Nucleus accumbens (tissue), 56 donors: ENCODE results near the gene KRTAP4-2.
"Not testable (repeated sequence)": the region's sequence is repeated elsewhere in the genome, so short reads cannot be mapped to it uniquely, and the experiment has no call there.

Source experiments
- DNase-seq, 56 donors: peaks; one replicate each; lab custom pipeline; 2025; lab: John Stamatoyannopoulos, UW

The KRTAP4-2 gene

DNA sequence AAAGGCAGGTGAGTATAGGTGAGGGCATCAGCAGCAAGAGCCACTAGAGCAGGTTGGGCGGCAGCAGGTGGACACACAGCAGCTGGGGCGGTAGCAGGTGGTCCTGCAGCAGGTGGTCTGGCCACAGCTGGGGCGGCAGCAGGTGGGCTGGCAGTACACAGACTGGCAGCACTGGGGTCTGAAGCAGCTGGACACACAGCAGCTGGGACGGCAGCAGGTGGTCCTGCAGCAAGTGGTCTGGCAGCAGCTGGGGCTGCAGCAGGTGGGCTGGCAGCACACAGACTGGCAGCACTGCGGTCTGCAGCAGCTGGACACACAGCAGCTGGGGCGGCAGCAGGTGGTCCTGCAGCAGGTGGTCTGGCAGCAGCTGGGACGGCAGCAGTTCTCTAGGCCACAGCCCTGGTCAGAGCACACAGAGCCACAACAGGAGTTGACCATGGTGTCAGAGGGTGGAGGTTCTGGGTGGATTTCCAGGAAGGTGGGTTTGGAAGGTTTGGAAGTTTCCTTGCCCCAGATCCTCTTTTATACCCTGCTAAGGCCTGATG lies at the start of gene KRTAP4-2:
TSS of gene KRTAP4-2 (minus strand) at position 495 of the 545 bp plus-strand sequence. CDS start at position 438, 57 bp downstream.
- no peak for DNase-seq

DNA sequence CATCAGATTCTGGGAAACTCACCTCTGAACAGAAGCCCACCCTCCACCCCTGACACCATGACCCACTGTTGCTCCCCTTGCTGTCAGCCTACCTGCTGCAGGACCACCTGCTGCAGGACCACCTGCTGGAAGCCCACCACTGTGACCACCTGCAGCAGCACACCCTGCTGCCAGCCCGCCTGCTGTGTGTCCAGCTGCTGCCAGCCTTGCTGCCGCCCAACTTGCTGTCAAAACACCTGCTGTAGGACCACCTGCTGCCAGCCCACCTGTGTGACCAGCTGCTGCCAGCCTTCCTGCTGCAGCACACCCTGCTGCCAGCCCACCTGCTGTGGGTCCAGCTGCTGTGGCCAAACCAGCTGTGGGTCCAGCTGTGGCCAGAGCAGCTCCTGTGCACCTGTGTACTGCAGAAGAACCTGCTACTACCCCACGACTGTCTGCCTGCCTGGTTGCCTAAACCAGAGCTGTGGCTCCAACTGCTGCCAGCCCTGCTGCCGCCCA lies 48.6 kb upstream of the KRTAP4-2 start, which contains the start of gene KRTAP9-2:
TSS of gene KRTAP9-2 (plus strand) at position 51 of the 498 bp plus-strand sequence. CDS start at position 58, 7 bp downstream.
- not testable (repeated sequence) for DNase-seq

DNA sequence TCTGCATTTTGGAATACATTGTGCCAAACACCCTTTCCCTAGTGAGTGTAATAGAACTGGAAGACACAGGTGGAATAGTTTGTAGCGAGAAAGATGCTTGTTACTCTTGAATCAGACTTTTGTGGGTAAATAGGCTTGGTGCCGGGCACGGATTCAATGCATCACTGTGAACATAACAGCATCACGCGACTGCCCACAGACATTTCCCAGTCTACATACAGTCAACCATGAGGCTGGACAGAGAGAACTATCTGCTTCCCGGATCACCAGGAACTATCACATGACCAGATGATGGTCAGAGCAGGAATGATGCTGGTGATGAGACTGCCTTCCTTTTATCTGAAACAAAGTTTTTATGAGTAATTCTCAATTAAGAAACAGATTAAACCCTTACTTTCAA lies 48.0 kb upstream of the KRTAP4-2 start:
- no peak for DNase-seq

DNA sequence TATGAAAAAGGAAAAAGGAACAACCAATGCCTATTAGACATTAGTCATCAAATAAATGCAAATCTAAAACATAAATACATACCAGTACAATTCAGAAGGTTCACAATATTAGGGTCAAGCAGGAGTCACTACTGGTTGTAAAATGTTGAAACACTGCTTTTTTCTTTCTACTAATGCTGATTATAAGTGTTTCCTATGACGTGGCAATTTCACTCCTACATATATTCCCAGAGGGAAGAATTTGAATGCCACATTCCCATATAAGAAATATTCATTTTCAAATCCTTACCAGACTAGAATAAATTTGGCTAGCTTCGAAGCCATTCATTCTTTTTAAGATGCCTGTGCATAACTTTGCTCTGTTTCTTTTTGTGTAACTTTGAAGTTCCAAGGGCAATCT lies 45.8 kb upstream of the KRTAP4-2 start:
- no peak for DNase-seq

DNA sequence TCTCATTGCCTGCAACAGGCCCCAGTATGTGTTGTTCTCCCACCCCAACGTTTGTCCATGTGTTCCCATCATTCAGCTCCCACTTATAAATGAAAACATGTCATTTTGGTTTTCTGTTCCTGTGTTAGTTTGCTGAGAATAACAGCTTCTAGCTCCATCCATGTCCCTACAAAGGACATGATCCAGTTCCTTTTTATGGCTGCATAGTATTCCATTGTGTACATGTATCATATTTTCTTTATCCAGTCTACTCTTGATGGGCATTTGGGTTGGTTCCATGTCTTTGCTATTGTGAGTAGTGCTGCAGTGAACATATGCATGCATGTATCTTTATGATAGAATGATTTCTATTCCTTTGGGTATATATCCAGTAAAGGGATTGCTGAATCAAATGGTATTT lies 37.7 kb upstream of the KRTAP4-2 start:
- no peak for DNase-seq

DNA sequence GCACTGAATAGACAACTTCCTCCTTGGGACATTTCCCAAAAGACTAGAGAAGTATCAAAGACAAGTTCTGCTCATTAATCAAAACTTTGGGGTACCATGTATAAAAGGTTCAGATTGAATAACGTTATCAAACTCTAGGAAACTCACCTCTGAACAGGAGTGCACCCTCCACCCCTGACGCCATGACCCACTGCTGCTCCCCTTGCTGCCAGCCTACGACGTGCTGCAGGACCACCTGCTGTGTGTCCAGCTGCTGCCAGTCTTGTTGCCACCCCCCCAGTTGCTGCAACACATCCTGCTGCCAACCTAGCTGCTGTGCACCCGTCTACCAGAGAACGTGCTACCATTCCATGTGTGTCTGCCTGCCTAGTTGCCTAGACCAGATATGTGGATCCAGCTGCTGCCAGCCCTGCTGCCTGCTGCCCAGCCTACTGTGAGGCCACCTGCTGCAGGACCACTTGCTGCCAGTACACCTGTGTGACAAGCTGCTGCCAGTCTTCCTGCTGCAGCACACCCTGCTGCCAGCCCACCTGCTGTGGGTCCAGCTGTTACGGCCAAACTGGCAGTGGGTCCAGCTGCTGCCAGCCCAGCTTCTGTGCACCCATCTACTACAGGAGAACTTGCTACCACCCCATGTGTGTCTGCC lies 34.6 kb upstream of the KRTAP4-2 start:
- DNase-seq = no peak

DNA sequence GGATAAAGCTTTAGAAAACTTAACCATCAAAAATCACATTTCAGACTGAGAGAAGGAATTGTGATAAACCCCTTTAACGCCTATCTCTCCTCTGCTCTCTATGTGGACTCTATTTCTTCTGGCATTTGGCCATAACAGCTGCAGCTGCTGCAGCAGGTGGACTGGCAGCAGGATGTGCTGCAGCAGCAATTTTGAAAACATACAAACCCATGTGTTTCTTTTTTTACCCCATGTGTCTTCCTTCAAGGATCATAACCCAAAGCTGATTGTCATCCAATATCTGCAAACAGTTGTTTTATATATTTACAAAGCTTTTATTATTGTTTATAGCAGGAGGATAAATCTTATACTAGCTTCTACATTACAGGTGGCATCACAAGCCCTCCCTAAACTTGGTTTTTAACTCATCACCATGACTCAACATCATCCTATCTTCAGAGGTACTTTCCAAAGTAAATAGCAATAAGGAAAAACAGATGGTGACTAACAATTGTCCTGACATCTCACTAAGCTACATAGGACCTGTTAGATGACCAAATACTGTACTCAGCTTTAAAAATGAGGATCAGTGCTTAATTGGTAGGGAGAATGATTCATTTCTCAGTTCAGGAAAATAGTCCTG lies 33.9 kb upstream of the KRTAP4-2 start:
- no peak for DNase-seq

DNA sequence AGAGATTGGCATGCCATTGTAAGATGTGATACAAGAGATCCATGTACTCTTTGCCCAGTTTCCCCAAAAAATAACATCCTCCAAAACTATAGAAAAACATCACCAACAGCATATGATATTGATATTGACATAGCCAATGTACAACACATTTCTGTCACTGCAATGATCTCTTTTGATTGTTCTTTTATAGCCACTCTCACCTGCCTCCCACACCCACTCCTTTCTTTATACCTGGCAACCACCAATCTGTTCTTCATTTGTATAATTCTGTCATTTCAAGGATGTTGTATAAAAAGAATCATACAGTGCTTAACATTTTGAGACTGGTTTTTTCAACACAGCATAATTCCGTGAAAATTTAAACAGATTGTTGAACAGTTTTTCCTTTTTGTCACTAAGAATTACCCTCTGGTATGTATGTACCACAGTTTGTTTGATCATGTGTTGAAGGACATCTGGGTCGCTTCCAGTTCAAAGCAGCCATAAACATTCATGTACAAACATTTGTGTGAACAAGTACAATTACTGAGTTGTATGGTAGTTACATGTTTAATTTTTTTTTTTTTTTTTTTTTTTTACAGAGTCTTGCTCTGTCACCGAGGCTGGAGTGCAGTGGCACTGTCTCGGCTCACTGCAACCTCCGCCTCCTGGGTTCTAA lies 21.5 kb upstream of the KRTAP4-2 start:
- DNase-seq = no peak

DNA sequence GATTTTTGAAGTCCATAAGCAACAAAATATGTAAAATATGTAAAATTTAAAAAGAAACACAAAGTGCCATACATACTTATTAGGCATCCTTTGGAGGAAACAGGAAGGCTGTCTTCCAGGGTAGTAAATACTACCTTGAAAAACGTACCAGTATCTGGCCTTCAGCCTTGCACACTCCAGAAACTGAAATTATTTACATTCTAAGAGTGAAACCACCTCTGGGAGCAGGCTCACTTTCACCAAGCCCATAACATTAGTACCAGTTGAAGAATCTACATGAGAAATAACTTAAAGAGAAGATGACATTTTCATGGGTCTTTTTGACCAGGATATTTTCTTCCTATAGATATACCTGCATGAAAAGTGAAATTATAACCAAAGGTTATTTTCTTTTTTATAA lies 18.0 kb upstream of the KRTAP4-2 start:
- no peak for DNase-seq

DNA sequence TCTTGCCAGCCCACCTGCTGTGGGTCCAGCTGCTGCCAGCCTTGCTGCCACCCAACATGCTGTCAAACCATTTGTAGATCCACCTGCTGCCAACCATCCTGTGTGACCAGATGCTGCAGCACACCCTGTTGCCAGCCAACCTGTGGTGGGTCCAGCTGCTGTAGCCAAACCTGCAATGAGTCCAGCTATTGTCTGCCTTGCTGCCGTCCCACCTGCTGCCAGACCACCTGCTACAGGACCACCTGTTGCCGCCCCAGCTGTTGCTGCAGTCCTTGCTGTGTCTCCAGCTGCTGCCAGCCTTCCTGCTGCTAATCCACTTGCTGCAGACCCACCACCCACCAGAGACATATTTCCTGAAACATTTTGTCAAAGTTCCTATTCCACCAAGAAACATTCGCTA lies 12.3 kb upstream of the KRTAP4-2 start:
- DNase-seq = no peak

DNA sequence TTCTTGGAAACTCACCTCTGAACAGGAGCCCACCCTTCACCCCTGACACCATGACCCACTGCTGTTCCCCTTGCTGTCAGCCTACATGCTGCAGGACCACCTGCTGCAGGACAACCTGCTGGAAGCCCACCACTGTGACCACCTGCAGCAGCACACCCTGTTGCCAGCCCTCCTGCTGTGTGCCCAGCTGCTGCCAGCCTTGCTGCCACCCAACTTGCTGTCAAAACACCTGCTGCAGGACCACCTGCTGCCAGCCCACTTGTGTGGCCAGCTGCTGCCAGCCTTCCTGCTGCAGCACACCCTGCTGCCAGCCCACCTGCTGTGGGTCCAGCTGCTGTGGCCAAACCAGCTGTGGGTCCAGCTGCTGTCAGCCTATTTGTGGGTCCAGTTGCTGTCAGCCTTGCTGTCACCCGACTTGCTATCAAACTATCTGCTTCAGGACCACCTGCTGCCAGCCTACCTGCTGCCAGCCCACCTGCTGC lies 11.9 kb upstream of the KRTAP4-2 start, which contains the start of gene KRTAP9-1:
TSS of gene KRTAP9-1 (plus strand) at position 51 of the 482 bp plus-strand sequence. CDS start at position 51, 0 bp downstream.
- DNase-seq = not testable (repeated sequence)

DNA sequence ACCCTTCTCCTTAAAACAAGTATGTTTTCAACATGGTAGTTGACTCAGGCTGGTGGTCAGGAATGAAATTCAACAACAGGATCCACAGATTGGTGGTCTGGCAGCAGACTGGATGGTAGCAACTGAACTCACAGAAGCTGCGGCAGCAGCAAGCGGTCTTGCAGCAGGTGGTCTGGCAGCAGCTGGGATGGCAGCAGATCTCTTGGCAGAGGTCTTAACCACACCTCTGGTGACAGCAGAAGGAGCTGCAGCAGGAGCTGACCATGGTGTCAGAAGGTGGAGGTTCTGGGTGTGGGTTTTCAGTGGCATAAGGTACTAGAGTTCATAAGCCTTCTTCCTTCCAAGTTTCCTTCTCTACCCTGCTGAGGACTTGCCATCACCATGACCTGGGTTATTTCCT lies 8.9 kb upstream of the KRTAP4-2 start:
- no peak for DNase-seq

DNA sequence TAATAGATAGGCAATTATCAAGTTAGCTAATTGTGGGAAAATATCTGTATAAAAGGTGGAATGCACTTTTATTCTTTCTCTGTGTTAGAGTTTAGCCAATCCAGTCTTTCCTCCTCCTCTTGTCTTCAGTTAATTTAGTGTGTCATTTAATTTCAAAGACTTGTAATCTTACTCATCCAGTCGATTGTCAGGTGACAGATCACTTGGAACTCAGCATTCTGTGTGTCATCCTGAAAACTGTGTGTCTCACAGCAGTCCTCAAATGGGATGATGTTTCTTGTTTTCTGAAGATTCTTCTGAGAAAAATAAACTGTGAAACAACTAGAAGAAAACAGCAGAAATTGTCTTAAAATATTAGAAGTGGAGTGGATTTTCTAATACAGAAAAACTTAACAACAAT lies 7.0 kb upstream of the KRTAP4-2 start:
- no peak for DNase-seq

DNA sequence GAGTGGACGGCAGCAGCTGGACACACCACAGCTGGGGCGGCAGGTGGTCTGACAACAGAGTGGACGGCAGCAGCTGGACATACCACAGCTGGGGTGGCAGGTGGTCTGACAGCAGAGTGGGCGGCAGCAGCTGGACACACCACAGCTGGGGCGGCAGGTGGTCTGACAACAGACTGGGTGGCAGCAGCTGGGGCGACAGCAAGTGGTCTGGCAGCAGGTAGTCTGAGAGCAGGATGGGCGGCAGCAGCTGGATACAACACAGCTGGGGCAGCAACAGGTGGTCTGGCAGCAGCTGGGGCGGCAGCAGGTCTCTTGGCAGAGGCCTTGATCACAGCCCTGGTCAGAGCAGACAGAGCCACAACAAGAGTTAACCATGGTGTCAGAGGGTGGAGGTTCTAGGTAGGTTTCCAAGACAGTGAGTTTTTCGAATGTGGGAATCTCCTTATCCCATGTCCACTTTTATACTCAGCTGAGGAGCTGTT lies 6.5 kb upstream of the KRTAP4-2 start, which contains the start of gene KRTAP4-1:
TSS of gene KRTAP4-1 (minus strand) at position 432 of the 482 bp plus-strand sequence. CDS start at position 375, 57 bp downstream.
- DNase-seq = no peak

DNA sequence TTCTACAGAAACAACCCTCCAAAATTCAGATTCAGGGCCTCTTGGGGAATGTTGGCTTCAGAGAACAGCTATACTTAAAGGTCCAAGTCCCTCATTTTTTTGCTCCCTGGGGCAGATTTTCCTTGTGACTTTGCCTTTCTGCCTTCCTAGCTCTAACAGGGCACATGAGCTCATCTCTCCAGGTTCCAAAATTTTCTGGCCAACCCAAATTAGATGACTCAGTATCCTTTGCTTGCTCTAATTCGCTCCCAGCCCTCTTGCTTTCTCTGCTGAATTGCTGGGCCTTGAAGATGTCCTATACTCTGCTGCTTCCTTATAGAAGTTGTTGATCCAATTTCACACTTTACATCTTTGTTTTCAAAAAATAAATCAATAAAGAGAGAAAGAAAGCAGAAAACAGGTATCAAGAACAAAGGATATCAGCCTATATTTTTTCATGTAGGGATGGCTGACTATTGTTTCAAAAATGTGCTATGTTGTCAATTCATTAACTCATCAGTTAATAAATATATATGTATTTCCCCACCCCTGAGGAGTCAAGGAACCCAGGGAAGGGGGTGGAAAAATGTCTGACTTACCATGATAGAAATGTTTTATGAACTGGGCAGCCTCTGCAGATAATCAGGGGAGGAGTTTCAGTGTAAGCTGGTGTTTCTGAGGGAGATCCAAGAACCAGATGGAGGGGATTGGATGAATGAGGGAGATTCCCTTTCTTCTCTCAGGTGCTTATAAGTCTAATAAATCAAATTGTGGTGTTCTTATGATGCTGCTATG lies 1.0 kb upstream of the KRTAP4-2 start:
- no peak for DNase-seq

DNA sequence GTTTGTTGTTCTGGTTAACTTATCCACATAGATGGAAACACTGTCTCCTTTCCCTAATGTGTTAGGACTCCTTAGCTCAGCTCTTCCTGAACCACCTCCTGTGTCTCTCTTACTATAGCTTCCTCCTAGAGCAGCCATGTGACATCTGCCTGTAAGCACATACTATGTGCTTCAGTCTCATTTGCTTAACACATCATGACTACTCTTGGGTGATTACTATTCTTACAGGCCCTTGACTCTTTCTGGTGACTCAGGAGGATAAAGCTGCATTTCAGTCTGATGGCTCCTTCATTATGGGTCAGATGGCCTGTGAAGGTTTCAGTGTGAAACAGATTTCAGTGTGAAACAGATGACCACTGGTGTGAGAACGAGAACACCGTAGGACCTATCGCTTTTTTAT lies 320 bp upstream of the KRTAP4-2 start:
- no peak for DNase-seq

DNA sequence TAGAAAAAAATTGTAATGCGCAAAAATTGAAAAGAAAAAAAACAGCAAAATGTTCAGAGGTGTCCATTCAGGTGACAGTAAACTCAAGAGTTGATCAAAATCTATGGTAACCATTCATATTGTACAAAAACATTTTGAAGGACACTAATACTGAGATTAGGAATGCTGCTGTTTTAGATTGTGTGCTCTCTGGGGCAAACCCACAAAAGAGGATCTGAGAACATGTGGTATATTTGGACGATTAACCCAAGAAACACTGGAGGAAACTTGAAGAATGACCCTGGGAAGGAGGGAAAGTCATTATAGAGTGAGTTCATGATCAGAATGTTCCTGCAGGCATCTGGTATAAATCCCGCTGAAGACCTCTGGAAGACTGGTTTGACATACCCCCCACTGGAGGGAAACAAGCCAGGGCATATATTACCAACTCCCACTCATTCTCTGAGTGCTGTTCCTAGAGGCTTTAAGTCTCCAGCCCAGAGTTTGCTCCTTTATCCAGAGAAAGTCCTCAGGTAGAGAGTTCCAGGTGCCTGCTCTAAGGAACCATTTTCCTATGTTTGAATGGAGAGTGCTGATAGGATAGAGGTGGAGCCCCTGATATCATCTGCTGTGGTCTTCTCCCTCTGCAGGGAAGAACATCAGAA lies 1.2 kb downstream of the KRTAP4-2 start:
- DNase-seq = no peak

DNA sequence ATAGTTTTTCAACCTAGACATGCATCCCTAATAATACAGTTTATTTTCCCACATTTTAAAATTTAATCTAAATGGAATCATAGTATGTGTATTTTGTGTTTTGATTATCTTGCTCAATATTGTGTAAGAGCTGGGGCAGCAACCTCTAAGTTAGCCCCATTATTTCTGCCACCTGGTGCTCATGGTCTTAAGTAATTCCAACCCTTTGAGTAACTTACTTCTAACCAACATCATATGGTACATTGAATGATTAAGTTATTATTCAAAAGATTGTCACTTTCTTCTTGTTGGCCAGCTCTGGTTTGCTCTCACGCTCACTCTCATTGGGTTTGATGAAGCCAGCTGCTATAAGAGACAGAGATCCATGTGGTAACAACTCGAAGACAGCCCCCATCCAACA lies 6.1 kb downstream of the KRTAP4-2 start:
- DNase-seq = no peak

DNA sequence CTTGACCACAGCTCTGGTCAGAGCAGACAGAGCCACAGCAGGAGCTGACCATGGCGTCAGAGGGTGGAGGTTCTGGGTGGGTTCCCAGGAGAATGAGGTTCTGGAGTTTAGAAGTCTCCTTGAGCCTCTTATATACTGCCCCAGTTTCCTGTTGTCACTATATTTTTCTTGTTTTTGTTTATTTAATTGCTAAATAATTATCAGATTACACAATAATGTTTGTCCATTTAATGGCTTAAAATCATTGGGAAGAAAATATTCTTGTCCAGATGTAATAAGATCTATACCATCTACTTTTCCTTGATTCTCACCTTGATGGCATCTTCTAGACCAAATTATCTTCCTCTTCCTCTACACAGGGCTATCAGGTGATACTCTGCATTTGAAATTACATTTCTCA lies 9.9 kb downstream of the KRTAP4-2 start, which contains the start of gene KRTAP4-3:
TSS of gene KRTAP4-3 (minus strand) at position 101 of the 400 bp plus-strand sequence. CDS start at position 52, 49 bp downstream.
- DNase-seq = no peak
